A549 treated with AZD2906 at 1 μM for 4 hours (cell line): ENCODE data around the gene CCDC127. TPM values are rescaled to one million over a fixed set of nuclear protein-coding genes. Genes with fewer than 3 reads are reported as not detected.

Source experiments
- total RNA-seq: library from RNA; stranded (reverse); fragments of 200-300 nt; extraction: Qiagen RNA extraction; gene quantifications from 5 replicates; pipeline ENCODE4 v1.2.3, GENCODE V29; 2022

CCDC127 gene
- 5.8 to 6.0 TPM (median 6.0 TPM) in 5 replicates for total RNA-seq

GRCh38 chr5:217494-218456, at the start of gene CCDC127, which contains the start of gene SDHA:
TSS of gene CCDC127 (minus strand) at chr5:218153. CDS start at chr5:216849, 1,304 bp downstream.
TSS of gene SDHA (plus strand) at chr5:218320. CDS start at chr5:218356, 36 bp downstream.

GRCh38 chr5:191036-191948, 26.7 kb downstream of the CCDC127 start, which contains the start of gene LRRC14B:
TSS of gene LRRC14B (plus strand) at chr5:191495. CDS start at chr5:191539, 44 bp downstream.

Other genes starting within 250 kb of the CCDC127 start
- gene PLEKHG4B, start 126.0 kb downstream of the CCDC127 start, total RNA-seq, result 1.00 to 2.0 TPM (median 1.7 TPM) in 5 replicates
- not detected in 5 replicates for gene LRRC14B, start 26.7 kb downstream of the CCDC127 start, total RNA-seq
- 107 to 120 TPM (median 118 TPM) in 5 replicates for gene SDHA, start 167 bp upstream of the CCDC127 start, total RNA-seq
- 156 to 185 TPM (median 183 TPM) in 5 replicates for gene PDCD6, start 53.5 kb upstream of the CCDC127 start, total RNA-seq
- 4.4 to 5.2 TPM (median 4.8 TPM) in 5 replicates for gene AHRR, start 103.6 kb upstream of the CCDC127 start, total RNA-seq
- gene EXOC3, start 225.0 kb upstream of the CCDC127 start, total RNA-seq, result 27.9 to 32.1 TPM (median 30.7 TPM) in 5 replicates